A549 (cell line): ENCODE results near the gene RHOT2.

ENCODE experiments used
- CHD4 ChIP-seq: fragments of 200-600 bp; sonication (generic); IDR thresholded peaks from 2 replicates; pipeline ENCODE4 v1.6.1; 2016; ENCODE audit warnings: antibody characterized with exemption, mild to moderate bottlenecking, borderline replicate concordance
- EP300 ChIP-seq, 2 experiments: fragments of >200 bp; sonication (Bioruptor Twin); formaldehyde crosslinking; IDR thresholded peaks; 2 replicates in 1 of 2; 3 replicates in 1 of 2; pipeline ENCODE4 v1.6.1; 2016 to 2017
- PHF8 ChIP-seq: fragments of 200-600 bp; sonication (generic); IDR thresholded peaks from 2 replicates; pipeline ENCODE4 v1.6.1; 2016; ENCODE audit warnings: low read depth, mild to moderate bottlenecking, antibody characterized with exemption, moderate library complexity, borderline replicate concordance
- POLR2A ChIP-seq: IDR thresholded peaks from 2 replicates; pipeline ENCODE4 v1.6.1; 2012; ENCODE audit warnings: mild to moderate bottlenecking, low read length
- TF ChIP-seq, protein P1 (sequence below): fragments of >200 bp; sonication (Bioruptor Twin); formaldehyde crosslinking; IDR thresholded peaks from 3 replicates; pipeline ENCODE4 v1.5.1; 2016

DNA sequence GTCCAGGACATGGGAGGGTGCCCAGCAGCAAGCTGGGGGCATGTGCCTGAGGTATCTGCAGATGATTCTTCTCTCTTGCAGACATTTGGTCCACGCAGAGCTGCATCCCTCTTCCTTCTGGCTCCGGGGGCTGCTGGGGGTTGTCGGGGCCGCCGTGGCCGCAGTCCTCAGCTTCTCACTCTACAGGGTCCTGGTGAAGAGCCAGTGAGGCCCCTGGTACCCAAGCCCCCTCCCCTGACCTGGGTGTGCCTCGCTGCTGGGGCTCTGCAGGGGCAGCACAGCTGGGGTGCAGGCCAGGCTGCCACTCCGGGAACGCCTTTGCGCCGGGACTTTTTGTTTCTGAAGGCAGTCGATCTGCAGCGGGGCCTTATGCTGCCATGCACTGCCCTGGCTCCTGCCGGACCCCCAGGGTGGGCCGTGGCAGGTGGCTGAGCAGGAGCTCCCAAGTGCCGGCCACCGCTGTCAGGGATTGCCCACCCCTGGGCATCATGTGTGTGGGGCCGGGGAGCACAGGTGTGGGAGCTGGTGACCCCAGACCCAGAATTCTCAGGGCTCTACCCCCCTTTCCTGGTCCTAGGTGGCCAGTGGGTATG lies 5.6 kb downstream of the RHOT2 start:
- TF ChIP-seq CHD4: no peak
- no peak for TF ChIP-seq PHF8
- no peak for TF ChIP-seq EP300 (IDR thresholded peaks at IDR 0.05)
- TF ChIP-seq, protein P1, sequence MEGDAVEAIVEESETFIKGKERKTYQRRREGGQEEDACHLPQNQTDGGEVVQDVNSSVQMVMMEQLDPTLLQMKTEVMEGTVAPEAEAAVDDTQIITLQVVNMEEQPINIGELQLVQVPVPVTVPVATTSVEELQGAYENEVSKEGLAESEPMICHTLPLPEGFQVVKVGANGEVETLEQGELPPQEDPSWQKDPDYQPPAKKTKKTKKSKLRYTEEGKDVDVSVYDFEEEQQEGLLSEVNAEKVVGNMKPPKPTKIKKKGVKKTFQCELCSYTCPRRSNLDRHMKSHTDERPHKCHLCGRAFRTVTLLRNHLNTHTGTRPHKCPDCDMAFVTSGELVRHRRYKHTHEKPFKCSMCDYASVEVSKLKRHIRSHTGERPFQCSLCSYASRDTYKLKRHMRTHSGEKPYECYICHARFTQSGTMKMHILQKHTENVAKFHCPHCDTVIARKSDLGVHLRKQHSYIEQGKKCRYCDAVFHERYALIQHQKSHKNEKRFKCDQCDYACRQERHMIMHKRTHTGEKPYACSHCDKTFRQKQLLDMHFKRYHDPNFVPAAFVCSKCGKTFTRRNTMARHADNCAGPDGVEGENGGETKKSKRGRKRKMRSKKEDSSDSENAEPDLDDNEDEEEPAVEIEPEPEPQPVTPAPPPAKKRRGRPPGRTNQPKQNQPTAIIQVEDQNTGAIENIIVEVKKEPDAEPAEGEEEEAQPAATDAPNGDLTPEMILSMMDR: no peak
- TF ChIP-seq POLR2A: no peak
